GM19324 (cell line): ENCODE results near the gene DIPK1A.
A peak's percentile ranks its signal among the peaks of the same experiment; 100 is the strongest.

Source experiments
- ATAC-seq: cut with Tn5 transposase; IDR thresholded peaks from one replicate; pipeline ENCODE4 v1.9.1; 2021; ENCODE audit warnings: mild to moderate bottlenecking, moderate library complexity; ENCODE audit not compliant: unreplicated experiment, low FRiP score

The DIPK1A gene

GRCh38 chr1:92843429-92844352 lies 117.6 kb downstream of the DIPK1A start:
- ATAC-seq: no peak

- no peak for ATAC-seq
These were observed 118.2 kb downstream of the DIPK1A start for GRCh38 chr1:92843046-92843423.

- ATAC-seq: no peak
These were observed 118.9 kb downstream of the DIPK1A start for GRCh38 chr1:92842082-92843045.

- no peak for ATAC-seq
These were observed 120.7 kb downstream of the DIPK1A start for GRCh38 chr1:92840600-92840999.

- no peak for ATAC-seq
These were observed 121.8 kb downstream of the DIPK1A start for GRCh38 chr1:92839442-92839841.

- ATAC-seq: no peak
These were observed 122.7 kb downstream of the DIPK1A start for GRCh38 chr1:92838519-92838918.

- ATAC-seq: no peak
These were observed 124.2 kb downstream of the DIPK1A start for GRCh38 chr1:92837062-92837461.

GRCh38 chr1:92834617-92835016 lies 126.6 kb downstream of the DIPK1A start:
- no peak for ATAC-seq

GRCh38 chr1:92833840-92834239 lies 127.4 kb downstream of the DIPK1A start:
- no peak for ATAC-seq

GRCh38 chr1:92832537-92833114 lies 128.6 kb downstream of the DIPK1A start:
- ATAC-seq: no peak

- ATAC-seq: peak; percentile 99
These were observed 129.3 kb downstream of the DIPK1A start, which contains the start of gene RPL5 for GRCh38 chr1:92831762-92832536. RPL5 (plus strand) TSS chr1:92832040; CDS start chr1:92832115, 75 bp downstream.

GRCh38 chr1:92831368-92831761 lies 129.9 kb downstream of the DIPK1A start:
- no peak for ATAC-seq

- ATAC-seq: no peak
These were observed 134.5 kb downstream of the DIPK1A start for GRCh38 chr1:92826792-92827191.

GRCh38 chr1:92822879-92823278 lies 138.4 kb downstream of the DIPK1A start:
- no peak for ATAC-seq

GRCh38 chr1:92820551-92820950 lies 140.7 kb downstream of the DIPK1A start:
- ATAC-seq: no peak

- no peak for ATAC-seq
These were observed 141.2 kb downstream of the DIPK1A start for GRCh38 chr1:92820024-92820423.

GRCh38 chr1:92817986-92818764 lies 143.1 kb downstream of the DIPK1A start:
- no peak for ATAC-seq

GRCh38 chr1:92817137-92817697 lies 144.0 kb downstream of the DIPK1A start:
- ATAC-seq: no peak

GRCh38 chr1:92816732-92817131 lies 144.5 kb downstream of the DIPK1A start:
- no peak for ATAC-seq
